NCI-H524 (cell line): Measurements from ENCODE around the gene IPPK.

Source experiments
- DNase-seq, 2 experiments: peaks; one replicate each; lab custom pipeline; 2025; lab: John Stamatoyannopoulos, UW

The IPPK gene

GRCh38 chr9:92615790-92616189 is 54.1 kb downstream of the IPPK start:
- no peak for DNase-seq

GRCh38 chr9:92614763-92615461 is 55.0 kb downstream of the IPPK start:
- no peak for DNase-seq

DNA sequence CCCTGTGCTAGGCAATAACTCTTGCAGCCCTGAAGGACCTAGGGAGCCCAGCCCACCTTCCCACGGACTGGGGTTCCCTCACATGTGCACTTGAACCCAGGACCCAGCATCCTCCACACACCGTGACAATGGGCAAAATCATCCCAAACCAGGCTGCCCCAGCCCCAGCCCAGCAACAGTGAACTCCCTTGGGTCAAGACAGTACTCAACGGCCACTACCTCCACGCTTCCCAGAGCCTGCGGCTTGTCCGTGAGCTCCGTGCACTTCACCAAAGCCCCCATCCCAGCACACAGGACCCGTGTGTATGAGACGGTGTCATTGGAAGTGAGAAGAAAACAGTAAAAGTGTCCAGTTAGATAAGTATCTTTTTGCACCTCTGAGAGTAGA is 55.8 kb downstream of the IPPK start:
- DNase-seq: no peak

GRCh38 chr9:92613268-92614122 is 56.4 kb downstream of the IPPK start:
- no peak for DNase-seq

GRCh38 chr9:92612816-92613215 is 57.1 kb downstream of the IPPK start:
- DNase-seq: no peak

DNA sequence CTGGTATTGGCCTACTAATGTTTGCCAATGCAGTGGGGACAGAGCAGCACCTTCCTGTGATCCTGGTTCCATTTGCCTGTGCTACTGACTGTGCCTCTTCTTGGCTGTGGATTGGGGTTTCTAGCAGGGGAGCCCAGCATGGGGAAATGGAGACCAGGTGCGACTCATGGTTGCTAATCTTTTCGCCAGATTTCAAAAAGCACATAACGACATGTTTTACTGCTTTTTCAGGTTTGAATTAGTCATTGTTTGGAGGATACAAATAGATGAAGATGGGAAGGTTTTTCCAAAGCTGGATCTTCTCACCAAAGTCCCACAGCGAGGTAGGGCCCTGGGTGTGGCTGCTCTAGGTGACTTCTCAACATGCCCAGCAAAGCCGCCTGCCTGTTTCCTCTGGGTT is 57.6 kb downstream of the IPPK start:
- no peak for DNase-seq

DNA sequence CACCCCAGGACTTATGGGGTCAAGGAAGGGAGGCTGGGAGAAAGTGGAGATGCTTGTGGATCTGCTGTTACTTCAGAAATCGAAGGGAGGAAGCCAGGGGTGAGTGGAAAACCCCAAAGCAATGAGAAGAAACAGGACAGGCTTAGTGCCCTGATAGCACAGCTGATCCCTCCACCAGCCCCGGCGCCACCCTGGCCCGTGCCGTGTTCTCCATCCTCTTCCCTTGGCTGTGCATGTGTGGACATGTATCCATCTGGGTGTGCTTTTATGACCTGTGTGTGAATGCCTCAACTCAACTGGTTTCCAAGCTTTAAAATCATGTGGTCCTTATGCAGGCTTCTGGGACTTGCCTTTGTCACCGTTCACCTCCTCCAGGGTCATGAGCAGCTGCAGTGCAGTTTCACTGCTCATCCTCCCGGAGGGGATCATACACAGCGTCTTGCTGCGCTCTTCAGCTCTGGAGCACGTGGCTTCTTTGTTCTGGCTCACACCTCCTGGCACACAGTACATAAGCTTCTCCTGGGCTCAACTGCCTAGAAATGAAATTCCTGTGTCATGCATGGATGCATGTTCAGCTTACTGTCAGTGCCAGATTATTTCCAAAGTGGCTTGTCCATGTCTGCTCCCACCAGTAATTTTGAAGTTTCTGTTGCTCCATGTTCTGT is 58.2 kb downstream of the IPPK start:
- no peak for DNase-seq

- DNase-seq: no peak
Observed at GRCh38 chr9:92610470-92611420, 59.2 kb downstream of the IPPK start.

DNA sequence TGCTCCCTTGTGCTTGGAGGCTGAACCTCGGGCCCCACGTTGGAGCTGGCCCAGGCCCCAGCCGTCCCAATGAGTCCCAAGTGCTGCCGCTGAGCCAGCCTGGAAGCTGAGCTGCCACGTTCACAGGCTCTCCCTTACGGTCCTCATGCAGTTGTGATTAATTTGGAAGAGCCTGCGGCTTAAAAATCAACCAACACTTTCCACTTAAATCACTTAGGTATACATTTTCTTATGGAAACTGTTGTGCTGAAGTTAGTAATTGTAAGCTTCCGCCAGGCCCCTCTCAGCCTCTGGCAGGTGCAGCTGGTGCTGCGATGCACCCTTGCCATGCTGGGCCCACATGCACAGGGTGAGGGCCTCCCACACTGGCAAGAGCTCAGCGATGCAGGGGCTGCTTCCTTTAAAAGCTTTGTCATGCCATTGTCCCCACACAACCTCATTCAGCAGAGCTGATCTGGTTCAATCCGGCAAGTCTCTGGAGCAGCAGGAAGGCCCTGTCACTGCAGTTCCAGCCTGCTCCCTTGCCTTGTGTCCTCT is 61.0 kb downstream of the IPPK start:
- peak in 1 of 2 experiments; percentile 28 for DNase-seq

DNA sequence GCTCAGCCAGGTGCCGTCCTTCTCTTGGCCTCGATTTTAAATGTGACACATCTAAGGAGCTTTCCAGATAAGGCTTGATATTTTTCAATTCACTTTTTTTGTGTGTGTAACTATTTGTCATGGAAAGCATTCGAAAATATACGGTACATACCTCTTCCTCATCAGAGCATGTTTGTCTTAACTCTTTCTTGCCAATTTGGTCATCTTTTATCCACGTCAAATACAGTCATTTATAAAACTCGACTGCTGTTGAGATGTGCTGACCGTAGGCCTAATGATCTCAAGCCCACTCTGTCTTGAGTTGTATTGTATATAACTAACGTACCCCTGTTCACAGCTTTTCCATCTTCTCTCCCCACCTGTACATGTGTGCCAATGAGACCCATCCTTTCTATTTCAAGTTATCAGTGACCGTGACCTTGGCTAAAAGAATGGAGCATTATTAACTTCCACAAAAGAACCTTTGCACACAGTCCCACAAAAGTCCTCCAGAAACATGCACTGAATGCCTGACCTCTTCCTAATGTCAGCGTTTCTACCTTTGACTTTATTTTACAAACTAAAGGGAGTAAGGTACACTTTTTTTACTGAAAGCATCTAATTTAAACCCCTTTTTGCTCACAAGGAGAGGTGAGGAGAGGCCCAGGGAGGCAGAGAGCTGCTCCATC is 61.6 kb downstream of the IPPK start:
- no peak for DNase-seq

GRCh38 chr9:92607773-92608172 is 62.2 kb downstream of the IPPK start:
- peak; percentile 66 to 92 for DNase-seq

DNA sequence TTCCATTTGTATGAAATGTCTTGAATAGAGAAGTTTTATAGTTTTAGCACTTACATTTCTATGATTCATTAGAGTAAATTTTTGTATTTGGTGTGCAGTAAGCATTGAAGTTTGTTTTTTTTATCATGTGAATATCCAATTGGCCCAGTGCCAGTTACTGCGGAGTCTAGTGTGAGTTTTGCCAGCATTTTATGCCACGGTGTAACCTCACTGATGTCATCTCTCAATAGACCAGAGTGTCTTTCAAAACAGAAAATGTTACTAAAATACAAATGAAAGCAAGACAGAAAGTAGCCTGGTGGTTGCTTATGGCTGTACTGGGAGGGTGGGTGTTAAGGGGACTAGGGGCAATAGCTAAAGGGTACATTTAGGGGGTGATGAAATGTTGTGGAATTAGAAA is 62.8 kb downstream of the IPPK start:
- DNase-seq: no peak

DNA sequence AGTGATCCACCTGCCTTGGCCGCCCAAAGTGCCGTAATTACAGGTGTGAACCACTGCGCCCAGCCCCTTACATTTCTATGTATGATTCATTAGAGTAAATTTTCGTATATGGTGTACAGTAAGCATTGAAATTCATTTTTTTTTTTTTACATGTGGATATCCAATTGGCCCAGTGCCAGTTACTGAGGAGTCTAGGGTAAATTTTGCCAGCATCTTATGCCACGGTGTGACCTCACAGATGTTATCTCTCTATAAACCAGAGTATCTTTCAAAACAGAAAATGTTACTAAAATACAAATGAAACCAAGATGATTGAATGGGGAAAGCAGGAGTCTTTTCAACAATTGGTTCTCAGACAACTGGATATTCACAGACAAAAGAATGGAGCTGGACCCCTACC is 64.7 kb downstream of the IPPK start:
- no peak for DNase-seq

DNA sequence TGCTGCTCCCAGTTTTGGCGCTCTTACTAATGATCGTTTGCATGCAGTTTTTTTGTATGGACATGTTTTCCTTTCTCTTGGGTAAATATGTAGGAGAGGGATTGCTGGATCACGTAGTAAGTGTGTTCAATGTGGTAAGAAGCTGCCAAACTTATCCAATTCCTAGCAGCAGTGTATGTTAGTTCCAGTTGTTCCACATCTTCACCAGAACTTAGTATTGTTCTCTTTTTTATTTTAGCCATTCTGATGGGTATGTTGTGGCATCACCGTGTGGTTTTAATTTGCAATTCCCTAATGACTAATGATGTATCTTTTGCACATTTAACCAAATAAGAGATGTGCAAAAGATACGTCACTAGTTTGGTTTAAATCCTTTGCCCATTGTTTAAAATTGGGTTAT is 65.9 kb downstream of the IPPK start:
- no peak for DNase-seq

- DNase-seq: no peak
Observed at GRCh38 chr9:92603100-92603499, 66.8 kb downstream of the IPPK start.

DNA sequence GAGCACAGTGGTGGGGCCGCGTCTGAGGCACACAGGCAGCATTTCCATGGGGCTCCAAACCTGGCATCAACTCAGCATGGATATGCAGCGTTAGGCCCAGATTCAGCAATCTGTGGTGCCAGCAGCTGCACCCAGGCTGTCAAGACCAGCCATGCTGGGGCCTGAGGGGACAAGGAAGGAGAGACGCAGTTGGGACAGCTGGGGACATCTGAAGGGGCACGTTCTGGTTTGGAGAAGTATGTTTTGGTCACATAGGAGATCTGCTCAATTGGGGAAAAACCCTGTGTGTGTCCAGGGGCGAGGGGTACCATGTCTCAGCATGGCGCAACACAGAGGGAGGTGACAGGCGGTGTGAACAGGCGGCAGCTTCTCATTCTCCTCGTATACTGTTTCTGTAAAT is 67.5 kb downstream of the IPPK start:
- no peak for DNase-seq

DNA sequence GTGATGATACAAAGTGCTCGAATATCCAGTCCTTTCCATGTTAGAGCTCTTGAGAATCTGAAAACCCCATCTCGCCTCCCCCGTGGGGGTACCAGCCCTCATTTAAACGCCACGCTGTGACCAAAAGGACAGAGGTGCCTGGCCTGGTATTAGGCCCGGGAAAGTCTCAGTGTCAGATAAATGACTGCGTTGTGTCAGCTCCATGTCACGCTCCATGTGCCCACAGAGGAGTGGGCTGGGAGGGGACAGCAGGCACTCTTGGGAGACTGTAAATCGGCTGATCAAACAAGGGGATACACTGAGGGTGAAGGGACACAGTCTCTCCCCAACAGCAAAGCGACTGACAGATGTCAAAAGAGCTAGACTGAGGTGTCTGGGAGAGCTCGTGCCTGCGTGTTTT is 68.5 kb downstream of the IPPK start:
- DNase-seq: no peak

DNA sequence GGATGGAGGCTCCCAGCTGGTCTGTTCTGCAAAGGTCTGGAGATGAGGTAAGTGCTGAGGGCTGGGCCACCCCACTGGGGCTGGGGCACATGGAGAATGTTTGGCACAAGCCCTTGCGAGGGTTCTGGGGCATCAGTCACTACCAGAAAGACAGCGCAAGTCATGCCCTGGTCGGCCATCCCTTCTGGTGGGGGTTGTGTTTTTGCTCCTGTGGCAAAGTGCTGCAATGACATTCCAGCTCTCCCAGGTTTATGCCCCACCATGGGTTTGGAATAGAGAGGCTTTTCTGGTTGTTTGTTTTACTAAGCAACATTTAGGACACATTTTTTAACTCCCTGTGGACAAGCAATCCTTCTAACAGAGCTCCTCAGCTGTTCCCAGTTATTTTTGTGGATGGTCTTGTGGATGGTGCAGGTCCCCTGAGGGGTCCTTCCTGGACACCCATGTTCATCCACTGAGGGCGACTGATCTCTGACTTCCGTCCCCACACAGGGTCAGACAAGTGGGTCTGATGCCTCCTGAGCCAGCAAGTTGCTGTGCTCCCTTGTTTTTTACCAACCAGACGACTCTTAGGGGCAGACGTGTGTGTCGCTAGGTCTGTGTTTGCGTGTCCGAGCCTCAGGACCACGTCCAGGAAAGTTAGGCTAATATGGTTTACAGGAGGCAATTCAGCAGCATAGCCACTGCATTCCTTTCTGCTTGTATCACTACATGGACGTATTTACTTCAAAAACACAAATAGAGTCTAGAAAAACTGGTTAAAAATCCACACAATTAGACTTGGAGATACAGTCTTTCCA is 69.3 kb downstream of the IPPK start:
- DNase-seq: no peak

GRCh38 chr9:92599938-92600461 is 69.9 kb downstream of the IPPK start:
- DNase-seq: no peak

GRCh38 chr9:92598382-92598781 is 71.5 kb downstream of the IPPK start:
- no peak for DNase-seq
